COLO829 (cell line): ENCODE results near the gene PRMT1.

Experiments
- DNase-seq: peaks from one replicate; pipeline ENCODE4 v3.0.0; 2012; ENCODE audit warnings: low spot score

Gene PRMT1

DNA sequence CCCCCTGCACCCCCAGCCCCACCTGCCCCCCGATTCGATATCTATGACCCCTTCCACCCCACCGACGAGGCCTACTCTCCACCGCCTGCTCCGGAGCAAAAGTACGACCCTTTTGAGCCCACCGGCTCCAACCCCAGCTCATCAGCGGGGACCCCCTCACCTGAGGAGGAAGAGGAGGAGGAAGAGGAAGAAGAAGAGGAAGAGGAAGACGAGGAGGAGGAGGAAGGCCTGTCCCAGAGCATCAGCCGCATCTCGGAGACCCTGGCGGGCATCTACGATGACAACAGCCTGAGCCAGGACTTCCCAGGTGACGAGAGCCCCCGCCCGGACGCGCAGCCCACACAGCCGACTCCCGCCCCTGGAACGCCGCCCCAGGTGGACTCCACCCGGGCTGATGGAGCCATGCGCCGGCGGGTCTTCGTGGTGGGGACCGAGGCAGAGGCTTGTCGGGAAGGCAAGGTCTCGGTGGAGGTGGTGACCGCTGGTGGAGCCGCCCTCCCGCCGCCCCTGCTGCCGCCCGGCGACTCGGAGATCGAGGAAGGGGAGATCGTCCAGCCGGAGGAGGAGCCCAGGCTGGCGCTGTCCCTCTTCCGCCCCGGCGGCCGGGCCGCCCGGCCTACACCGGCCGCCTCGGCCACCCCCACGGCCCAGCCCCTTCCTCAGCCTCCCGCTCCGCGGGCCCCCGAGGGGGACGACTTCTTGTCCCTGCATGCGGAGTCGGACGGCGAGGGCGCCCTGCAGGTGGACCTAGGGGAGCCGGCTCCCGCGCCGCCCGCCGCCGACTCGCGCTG lies 25.8 kb upstream of the PRMT1 start:
- no peak for DNase-seq

DNA sequence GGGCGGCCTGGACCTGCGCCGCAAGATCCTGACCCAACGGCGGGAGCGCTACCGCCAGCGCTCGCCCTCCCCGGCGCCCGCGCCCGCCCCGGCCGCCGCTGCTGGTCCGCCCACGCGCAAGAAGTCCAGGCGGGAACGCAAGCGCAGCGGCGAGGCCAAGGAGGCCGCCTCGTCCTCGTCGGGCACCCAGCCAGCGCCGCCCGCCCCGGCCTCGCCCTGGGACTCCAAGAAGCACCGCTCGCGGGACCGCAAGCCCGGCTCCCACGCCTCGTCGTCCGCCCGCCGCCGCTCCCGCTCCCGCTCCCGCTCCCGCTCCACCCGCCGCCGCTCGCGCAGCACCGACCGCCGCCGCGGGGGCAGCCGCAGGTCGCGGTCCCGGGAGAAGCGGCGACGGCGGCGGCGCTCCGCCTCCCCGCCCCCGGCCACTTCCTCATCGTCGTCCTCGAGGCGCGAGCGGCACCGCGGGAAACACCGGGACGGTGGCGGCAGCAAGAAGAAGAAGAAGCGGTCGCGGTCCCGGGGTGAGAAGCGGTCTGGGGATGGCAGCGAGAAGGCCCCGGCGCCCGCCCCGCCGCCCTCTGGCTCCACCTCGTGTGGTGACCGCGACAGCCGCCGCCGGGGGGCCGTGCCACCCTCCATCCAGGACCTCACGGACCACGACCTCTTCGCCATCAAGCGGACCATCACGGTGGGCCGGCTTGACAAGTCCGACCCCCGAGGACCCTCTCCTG lies 25.1 kb upstream of the PRMT1 start:
- no peak for DNase-seq

DNA sequence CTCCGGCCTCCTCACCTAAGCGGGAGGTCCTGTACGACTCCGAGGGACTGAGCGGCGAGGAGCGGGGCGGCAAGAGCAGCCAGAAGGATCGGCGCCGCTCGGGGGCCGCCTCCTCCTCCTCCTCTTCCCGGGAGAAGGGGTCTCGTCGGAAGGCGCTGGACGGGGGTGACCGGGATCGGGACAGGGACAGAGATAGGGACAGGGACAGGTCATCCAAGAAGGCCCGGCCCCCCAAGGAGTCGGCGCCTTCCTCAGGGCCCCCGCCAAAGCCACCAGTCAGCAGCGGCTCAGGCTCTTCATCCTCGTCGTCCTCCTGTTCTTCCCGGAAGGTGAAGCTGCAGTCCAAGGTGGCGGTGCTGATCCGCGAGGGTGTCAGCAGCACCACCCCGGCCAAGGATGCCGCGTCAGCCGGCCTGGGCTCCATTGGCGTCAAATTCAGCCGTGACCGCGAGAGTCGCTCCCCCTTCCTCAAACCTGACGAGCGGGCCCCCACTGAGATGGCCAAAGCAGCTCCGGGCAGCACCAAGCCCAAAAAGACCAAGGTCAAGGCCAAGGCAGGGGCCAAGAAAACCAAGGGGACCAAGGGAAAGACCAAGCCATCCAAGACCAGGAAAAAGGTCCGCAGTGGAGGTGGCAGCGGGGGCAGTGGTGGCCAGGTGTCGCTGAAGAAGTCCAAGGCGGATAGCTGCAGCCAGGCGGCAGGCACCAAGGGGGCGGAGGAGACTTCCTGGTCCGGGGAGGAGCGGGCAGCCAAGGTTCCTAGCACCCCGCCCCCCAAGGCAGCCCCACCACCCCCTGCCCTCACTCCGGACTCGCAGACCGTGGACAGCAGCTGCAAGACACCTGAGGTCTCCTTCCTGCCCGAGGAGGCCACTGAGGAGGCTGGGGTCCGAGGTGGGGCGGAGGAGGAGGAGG lies 24.3 kb upstream of the PRMT1 start:
- DNase-seq, result no peak

DNA sequence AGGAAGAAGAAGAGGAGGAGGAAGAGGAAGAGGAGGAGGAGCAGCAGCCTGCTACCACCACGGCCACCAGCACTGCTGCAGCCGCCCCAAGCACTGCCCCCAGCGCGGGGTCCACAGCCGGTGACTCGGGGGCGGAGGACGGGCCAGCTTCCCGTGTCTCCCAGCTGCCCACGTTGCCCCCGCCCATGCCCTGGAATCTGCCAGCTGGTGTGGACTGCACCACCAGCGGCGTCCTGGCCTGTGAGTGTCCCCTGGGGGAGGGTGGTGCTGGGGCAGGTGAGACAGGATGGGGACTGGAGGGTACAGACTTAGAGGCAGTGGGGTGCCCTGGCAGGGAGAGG lies 23.6 kb upstream of the PRMT1 start:
- no peak for DNase-seq

DNA sequence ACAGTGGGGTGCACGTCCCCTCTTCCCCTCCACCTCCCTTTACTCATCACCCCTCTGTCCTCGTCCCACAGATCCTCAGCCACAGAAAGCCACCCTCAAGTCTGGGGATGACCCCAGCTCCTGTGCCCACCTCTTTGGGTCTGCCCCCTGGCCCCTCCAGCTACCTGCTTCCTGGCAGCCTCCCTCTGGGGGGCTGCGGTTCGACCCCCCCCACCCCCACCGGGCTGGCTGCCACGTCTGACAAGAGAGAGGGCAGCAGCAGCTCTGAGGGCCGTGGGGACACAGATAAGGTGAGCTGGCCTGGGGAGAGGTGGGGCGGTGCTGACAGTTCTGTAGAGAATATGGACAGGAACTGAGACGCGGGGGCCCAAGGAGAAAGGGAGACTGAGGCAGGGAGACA lies 22.5 kb upstream of the PRMT1 start:
- DNase-seq, result no peak

DNA sequence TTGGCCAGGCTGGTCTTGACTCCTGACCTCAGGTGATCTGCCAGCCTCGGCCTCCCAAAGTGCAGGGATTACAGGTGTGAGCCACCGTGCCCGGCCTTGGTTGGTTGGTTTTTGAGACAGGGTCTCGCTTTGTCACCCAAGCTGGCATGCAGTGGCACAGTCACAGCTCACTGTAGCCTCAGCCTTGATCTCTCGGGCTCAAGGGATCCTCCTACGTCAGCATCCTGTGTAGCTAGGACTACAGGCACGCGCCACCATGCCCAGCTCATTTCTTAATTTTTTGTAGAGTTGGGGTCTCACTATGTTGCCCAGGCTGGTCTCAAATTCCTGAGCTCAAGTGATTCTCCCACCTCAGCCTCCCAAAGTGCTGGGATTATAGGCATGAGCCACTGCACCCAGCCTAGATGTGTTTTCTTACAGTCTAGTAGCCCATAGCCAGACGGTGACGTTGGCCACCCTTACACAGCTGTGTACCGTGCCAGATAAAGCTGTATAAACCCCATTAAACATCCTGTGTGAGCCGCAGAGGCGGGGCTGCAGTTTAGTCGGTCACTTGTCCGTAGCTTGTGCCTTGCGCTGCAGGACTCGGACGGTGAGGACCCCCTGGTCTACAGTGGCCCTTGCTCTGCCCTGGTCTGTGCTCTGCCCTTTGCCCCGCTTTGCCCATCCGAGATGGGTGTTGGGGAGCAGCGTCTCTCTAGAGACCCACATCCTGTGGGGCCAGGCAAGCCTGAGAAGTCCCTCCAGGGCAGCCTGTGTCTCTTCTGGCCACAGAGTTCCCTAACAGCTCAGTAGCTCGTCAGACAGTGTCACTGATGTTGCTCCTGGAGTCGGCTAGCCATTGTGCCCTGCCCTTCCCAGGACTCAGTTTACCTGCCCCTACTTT lies 21.3 kb upstream of the PRMT1 start:
- no peak for DNase-seq

DNA sequence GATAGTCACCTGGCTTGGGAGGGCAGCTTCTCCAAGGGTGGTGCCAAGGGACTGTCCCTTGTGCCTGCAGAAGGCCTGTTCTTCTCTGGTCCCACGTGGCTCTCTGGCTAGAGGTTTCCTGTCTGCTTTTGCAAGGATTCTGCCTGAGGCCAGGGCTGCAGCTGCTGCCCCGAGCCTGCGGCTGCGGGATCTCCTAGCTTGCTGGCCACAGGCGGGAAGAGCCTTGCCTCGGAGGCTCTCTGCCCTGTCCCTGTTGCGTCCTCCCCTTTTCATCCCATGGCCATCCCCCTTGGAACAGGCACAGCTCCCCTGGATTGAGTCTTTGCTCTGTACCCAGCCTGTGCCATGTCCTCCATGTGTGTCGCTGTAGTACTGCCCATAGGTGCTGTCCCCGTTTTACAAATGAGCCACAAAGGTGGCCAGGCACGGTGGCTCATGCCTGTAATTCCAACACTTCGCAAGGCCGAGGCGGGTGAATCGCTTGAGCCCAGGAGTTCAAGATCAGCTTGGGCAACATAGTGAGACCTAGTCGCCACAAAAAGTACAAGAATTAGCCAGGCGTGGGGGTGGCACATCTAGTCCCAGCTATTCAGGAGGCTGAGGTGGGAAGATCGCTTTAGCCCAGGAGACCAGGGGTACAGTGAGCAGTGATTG lies 20.5 kb upstream of the PRMT1 start:
- DNase-seq, result no peak

DNA sequence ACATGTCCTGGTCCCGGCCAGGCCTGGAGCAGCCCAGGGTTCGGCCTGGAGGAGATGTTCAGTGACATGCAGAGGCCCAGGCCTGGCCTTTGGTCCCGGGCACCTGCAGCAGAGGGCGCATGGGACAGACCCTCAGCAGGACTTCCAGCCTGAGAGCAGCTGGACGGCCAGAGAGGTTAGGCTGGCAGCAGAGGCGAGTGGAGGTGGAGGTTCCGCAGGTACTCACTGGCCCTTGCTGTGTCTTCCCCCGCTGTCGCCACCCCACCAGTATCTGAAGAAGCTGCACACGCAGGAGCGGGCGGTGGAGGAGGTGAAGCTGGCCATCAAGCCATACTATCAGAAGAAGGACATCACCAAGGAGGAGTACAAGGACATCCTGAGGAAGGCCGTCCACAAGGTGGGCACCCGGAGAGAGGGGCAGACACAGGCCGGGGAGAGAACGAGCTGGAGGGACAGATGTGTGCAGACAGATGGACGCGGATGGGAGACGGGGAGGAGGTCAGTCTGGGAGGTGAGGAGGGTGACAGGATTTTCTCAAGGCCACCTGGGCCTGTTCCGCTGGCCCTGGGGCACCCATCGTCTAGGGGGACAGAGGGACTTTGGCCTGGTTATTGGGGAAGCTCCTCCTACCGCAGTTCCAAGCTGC lies 19.5 kb upstream of the PRMT1 start:
- no peak for DNase-seq

DNA sequence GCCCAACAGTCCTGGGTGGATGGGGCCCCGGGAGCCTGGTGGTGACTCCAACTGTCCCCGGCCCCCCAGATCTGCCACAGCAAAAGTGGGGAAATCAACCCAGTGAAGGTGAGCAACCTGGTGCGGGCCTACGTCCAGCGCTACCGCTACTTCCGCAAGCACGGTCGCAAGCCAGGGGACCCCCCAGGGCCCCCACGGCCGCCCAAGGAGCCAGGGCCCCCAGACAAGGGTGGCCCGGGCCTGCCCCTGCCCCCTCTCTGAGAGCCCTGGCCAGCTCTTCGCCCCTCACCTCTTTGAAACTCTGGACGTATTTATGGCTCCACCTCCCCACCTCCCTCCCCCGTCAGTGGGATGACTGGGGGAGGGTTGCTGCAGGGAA lies 18.9 kb upstream of the PRMT1 start:
- DNase-seq, result no peak

DNA sequence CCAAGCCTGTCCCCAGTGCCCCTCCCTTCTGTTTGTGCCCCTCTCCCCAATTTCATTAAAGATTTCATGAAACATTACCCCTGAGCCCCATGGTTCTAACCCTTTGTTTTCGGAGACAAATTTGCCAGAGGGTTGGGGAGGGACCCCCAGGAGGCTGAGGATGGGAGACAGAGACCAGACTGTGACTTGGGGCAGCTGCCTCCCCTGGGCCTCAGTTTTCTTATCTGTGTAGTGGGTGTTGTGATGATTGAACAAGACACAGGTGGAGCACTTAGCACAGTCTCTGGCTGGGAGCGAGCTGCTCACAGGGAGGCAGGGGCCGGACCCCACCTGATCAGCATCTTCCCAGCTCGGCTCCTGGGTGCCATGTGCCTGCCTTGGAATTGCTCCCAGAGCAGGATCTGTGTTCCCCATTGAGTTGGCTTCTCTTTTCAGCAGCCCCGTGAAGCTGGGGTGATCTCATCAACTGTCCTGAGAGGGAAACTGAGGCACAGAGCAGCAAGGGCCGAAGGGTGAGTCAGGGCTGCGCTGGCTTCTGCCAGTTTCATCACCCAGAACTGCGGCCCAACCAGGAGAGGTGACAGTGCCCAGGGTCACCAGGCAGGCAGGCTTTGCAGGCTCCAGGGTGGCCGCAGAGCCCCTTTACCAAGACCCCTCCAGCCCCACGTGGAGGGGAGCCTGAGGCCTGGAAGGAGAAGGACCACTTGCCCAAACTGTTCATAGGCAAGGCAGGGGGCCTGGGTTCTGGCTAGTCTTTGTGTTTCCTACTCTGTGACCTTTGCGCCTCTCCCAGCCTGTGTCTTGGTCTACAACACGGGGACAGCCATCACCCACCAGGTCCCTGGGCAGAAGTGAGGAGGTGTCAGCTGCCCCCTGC lies 18.3 kb upstream of the PRMT1 start:
- DNase-seq, result no peak

DNA sequence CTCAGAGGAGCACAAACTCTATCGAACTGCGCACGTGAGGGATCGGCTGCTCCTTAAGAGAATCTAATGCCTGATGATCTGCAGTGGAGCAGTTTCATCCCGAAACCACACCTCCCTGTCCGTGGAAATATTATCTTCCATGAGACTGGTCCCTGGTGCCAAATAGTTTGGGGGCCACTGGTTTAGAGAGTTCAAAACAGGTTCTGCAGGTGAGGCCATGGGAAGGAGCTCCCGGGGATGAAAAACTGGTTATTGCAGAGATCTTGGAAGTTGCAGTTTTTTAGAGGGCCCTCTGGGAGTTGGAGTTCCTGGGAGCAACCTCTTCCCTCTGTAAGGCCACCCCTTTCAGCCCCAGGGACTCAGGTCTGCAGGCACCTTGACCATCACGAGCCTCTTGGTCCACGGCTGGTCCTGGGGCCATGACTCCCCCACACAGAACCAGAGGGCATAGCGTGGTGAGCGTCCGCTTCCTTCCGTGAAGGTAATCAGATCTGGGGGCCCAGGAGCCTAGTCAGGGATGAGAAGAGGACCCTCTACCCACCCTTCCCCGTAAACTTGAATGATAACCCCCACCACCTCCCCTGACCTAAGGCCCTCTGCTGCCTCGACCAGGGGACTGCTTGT lies 16.6 kb upstream of the PRMT1 start:
- DNase-seq, result no peak

DNA sequence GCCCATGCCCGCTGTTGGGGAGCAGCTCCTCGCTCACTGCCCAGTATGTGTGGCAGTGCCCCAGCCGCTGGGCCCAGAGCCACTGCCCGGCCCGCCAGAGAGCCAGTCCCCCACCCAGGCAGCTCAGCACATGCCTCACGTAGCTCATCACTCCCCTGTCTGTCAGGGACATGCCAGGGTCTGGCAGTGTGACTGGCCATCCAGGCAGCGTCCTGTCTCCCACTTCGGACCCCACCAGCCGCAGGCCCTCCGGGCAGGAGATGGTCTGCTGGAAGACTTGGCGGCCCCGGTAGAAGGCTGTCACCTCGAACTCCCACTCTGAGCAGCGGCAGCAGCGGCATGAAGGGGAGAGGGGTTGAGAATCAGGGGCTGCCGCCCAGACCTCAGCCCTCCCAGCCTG lies 15.1 kb upstream of the PRMT1 start:
- no peak for DNase-seq

DNA sequence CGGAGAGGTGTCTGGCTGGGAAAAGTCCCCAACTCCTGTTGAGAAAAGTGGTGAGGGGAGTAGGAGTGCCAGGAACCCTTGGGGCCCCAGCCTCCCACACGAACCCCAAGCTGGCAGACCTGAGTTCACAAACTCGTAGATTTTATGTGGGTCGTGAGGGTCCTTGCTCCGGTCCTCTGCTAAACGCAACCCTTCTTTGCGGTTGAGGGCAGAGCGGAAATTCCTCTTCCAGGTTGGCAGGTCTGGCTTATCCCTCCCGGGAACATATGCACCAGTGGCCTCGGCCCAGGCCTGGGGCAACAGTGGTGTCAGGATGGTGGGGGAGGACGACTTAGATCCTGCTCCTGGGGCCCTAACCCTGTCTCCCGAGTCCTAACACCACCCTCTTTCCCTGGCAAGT lies 13.8 kb upstream of the PRMT1 start:
- DNase-seq, result no peak

DNA sequence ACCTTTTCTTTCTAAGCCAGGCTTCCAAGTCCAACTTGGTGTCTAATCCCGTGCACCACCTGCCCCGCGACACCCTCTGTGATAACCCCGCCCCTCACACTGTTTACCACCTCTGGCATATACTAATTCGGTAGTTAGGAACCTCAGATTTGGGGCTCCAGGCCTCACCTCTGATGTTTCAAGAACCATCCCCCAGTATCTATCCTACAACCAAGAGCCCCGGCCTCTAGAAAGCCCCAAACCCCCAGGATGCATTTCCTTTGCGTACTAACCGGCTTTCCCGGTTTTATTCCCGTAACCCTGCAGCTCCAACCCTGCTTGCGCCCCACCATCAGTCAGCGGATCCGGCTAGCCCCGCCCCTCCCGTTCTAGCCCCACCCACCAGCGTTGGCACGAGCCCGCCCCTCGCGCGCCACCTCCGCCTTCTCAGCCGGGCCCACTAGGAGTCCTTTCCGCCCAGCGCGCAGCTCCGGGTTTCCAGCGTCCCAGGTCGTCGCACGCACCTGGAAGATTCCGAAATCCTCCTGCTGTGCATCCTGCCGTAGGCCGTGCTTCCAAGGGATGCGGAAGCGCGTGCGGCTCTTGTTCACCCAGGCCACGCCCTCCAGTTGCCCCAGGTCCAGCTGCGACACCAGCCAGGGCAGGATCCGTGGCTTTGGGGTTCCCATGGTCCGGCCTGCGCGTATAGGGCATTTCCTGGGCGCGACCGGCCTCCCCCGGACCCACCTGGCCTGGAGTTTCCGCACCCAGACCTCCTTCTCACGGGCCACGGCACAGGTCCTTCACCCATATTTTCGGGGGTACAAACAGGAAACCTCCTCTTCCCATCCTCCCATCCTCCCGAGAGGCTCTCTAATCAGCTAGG lies 12.7 kb upstream of the PRMT1 start:
- DNase-seq, result peak; percentile 86

DNA sequence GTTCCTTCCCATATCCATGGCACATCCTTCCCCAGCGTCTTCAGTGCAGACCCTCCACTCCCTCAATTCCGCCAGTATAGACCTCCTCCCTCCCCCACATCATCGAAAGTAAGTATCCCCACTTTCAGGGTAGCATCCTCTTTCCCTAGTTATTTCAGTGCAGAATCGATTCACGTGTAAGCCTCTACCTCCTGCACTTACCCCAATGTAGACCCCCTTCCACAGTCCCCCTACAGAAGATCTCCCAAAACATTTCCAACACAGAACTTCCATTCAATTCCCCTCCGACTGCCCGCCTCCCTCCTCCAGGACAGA lies 12.1 kb upstream of the PRMT1 start:
- no peak for DNase-seq

DNA sequence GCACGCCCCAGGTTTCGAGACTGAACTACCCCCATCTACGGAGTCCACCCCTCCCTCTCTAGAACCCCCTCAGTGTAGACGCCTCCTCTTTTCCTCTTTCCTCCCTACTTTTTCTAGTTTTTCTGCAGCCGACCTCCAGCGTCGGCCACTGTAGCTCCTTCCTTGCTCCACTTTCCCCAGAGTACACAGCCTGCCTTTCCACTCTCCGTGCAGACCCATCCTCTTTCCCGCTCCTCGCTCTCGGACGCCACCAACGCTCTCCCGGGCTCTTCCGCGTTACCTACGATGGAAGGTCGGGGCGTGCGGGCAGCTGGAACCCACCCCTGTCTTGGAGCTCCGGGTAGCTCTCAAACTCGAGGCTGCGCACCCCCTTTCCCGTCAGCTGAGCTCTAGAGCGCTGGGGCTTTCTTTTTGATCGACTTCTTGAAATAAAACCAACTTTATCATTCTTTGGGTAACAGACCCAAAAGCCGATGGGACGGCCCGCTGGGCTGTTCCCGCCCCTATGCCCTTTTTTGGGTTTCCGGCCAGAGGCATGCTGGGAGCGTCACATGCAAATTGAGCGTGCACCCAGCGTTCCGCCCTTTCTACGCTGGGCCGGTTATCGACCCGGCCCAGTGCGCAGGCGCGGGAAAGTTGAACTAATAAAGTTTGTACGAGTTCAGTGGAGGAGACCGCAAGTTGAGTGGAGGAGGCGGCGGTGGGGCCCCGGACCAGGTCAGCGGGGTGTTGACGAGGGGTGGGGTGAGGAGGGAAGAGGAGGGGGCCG lies 11.5 kb upstream of the PRMT1 start, which contains the start of the genes BCL2L12 and IRF3:
Gene BCL2L12, plus strand, starts transcription at position 583 of the 769 bp plus-strand sequence. CDS start 760 bp downstream, outside the sequence.
Gene IRF3, minus strand, starts transcription at position 507 of the 769 bp plus-strand sequence. CDS start 1,019 bp downstream, outside the sequence.
- DNase-seq, result peak; percentile 100

DNA sequence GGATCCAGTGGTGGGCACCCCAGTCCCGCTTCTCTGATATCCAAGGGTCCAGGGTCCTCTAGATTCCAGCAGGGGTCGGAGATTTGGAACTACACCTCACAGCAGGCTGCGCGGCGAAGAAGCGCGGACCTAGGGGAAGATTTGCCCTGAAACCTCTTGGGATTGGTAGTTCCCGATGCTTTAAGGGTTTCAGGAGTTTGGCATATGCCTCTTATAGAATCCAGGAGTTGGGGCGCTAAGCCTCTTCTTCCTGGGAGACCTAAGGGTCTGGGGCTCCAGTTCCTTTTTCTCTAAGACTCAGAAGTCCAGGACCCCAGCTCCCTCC lies 11.0 kb upstream of the PRMT1 start:
- no peak for DNase-seq

DNA sequence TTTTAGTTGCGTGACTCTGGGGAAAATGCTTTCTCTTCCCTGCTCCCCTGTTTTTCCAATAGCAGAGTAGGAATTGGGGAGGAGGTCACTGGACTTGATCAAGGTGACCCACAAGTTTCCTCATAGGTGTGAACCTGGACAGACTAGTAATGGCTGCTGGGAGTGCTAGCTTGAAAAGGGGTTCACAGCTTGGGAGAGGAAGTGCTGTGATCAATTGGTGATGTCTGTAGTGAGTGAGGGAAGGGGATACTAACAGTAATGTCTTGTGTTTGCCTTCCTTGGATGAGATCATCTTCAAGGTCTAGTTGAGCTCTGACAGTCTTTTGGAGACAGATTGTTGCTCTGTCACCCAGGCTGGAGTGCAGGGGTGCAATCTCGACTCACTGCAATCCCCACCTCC lies 9.6 kb upstream of the PRMT1 start:
- DNase-seq, result no peak
